Calu3 (cell line): ENCODE results near the gene ARHGAP26. TPM values are rescaled to one million over a fixed set of nuclear protein-coding genes. Genes with fewer than 3 reads are reported as not detected.

Experiments
- BruUV-seq: library from RNA; stranded (reverse); fragments of 400-500 nt; replicated peaks from 2 replicates; lab custom pipeline; 2021; lab: Mats Ljungman, UMichigan
- CTCF ChIA-PET: fragments of 300-600 bp; sonication (Branson Sonifier 250); formaldehyde crosslinking; loops from one replicate; lab custom pipeline; 2022; ENCODE audit warnings: antibody characterized with exemption; lab: Charles Lee
- DNase-seq: peaks from one replicate; pipeline ENCODE4 v3.0.0; 2022
- H3K27ac Mint-ChIP-seq: one replicate; pipeline ENCODE4 v1.8.0; 2022; ENCODE audit warnings: mixed read lengths; ENCODE audit not compliant: unreplicated experiment
- H3K27me3 Mint-ChIP-seq: one replicate; pipeline ENCODE4 v1.8.0; 2022; ENCODE audit warnings: mixed read lengths; ENCODE audit not compliant: unreplicated experiment
- H3K36me3 Mint-ChIP-seq: one replicate; pipeline ENCODE4 v1.8.0; 2022; ENCODE audit warnings: mild to moderate bottlenecking, moderate library complexity, mixed read lengths; ENCODE audit not compliant: insufficient read depth, unreplicated experiment
- H3K4me1 Mint-ChIP-seq: one replicate; pipeline ENCODE4 v1.8.0; 2022; ENCODE audit warnings: mild to moderate bottlenecking, low read depth, mixed read lengths; ENCODE audit not compliant: unreplicated experiment
- H3K4me3 Mint-ChIP-seq: one replicate; pipeline ENCODE4 v1.8.0; 2022; ENCODE audit warnings: mild to moderate bottlenecking, low read depth, moderate library complexity, mixed read lengths; ENCODE audit not compliant: unreplicated experiment
- H3K9me3 Mint-ChIP-seq: one replicate; pipeline ENCODE4 v1.8.0; 2022; ENCODE audit warnings: low read depth, mixed read lengths; ENCODE audit not compliant: unreplicated experiment
- CTCF ChIP-seq: fragments of 200-600 bp; IDR thresholded peaks from one replicate; pipeline ENCODE4 v1.8.0; 2022; ENCODE audit warnings: antibody characterized with exemption; ENCODE audit not compliant: unreplicated experiment
- intact Hi-C: fragments of 100-400 bp; cut with micrococcal nuclease; formaldehyde crosslinking; loops from one replicate; pipeline ENCODE4 v1.10.0; 2022; ENCODE audit not compliant: unreplicated experiment
- total RNA-seq: library from RNA; stranded (reverse); gene quantifications from 2 replicates; pipeline ENCODE4 v1.2.3, GENCODE V29; 2022

ARHGAP26 gene
- total RNA-seq, 1 experiment from 2014 or later = 118 TPM

DNA sequence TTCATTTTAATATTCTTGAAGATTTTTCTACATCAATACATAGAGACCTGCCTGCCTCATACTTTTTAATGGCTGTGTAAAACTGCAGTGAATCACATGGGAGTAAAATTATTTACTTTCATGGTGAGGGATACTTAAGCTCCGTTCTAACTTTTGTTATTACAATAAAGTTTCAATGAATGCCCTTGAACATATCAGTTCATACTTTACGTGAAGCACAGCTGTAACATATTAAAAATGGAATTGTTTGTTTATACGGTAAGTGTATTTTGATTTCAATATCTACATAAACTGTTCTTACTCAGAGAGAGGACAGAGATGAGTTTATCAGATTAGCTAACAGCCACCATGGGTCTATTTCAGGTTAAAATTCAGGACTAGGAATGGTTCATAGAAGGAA lies 478.2 kb downstream of the ARHGAP26 start:
- Mint-ChIP-seq H3K4me3 (no peak overlapping the region), H3K27me3 (no peaks in the 10 kb centered on the region), H3K4me1 (peaks cover 56% of the 10 kb centered on the region), H3K27ac (no peak overlapping the region), H3K36me3 (peaks cover 23% of the 10 kb centered on the region), H3K9me3 (peaks cover 6% of the 10 kb centered on the region)
- DNase-seq = no peak
- no peak for TF ChIP-seq CTCF
- intact Hi-C loops = loop anchor here (10.0 kb wide), 2 partner anchors 146 to 256 kb away; no protein-coding TSS in a partner anchor
- CTCF ChIA-PET = no interaction called here
- BruUV-seq = no TSS peak

DNA sequence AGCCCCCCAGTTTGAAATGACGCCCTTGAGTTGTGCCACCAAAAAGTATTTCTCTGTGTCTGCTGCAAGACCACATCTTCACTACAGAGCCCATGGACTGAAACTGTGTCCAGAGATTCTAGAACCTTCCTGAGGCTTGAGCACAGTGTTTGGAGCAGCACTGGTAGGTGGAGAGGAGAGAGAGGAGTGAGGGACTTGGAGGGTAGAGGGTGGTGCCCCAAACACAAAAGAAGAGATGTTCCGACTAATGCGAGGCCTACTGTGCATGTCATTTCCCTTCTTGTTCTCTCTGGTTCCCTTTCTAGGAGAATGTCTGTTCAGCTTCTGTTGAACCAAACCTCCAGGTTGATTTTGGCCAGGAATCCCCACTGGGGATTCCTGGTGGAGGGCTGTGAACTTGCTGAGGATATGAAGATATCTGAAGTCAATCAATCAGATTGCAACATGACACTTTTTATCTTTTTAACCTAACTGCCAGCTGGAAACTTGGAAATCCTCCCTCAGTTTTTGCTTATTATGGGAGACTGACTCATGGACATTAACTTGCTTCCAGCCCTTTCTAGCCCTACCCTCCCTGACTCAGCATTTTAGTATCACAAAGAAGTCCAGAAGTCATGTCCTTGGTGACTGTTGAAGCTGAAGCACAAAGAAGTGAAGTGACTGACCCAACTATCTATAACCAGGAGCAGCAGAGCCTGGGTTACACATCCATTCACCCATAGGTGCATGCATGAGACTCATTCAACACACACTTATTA lies 478.8 kb downstream of the ARHGAP26 start:
- no TSS peak for BruUV-seq

DNA sequence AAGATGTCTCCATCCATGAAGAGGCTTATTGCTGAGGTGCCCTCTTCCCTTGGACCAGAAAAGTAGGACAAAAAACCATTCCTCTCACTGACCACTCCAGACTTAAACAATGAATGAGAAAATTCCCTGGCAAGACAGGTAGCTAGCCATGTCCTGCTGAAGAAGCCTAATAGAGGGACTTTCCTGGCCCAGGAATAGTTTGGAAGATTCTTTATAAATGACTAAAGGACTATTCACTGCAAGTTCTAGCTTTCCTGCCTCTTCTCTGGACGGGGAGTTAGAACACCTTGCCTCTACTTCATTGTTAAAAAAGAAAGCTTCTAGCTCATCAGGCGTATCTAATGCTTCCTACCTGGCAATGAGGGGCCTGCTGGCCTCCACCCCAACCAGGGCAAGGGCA lies 479.7 kb downstream of the ARHGAP26 start:
- no peak for DNase-seq
- Mint-ChIP-seq H3K9me3 (peaks cover 6% of the 10 kb centered on the region), H3K4me1 (peaks cover 42% of the 10 kb centered on the region), H3K27ac (no peak overlapping the region), H3K36me3 (peaks cover 23% of the 10 kb centered on the region), H3K27me3 (no peaks in the 10 kb centered on the region), H3K4me3 (no peak overlapping the region)
- BruUV-seq = no TSS peak
- CTCF ChIA-PET = no interaction called here
- TF ChIP-seq CTCF = no peak
- intact Hi-C loops = loop anchor here (10.0 kb wide), 2 partner anchors 145 to 255 kb away; no protein-coding TSS in a partner anchor

More for the DNA sequence above, 478.8 kb downstream of the ARHGAP26 start:
- H3K27ac Mint-ChIP-seq = no peak overlapping the region
- H3K9me3 Mint-ChIP-seq = peaks cover 6% of the 10 kb centered on the region
- H3K36me3 Mint-ChIP-seq = peaks cover 23% of the 10 kb centered on the region
- CTCF ChIA-PET = no interaction called here
- no peak for DNase-seq
- H3K4me1 Mint-ChIP-seq = peaks cover 50% of the 10 kb centered on the region
- H3K27me3 Mint-ChIP-seq = no peaks in the 10 kb centered on the region
- TF ChIP-seq CTCF = no peak
- no peak overlapping the region for H3K4me3 Mint-ChIP-seq
- intact Hi-C loops = loop anchor here (10.0 kb wide), 2 partner anchors 146 to 256 kb away; no protein-coding TSS in a partner anchor

GRCh38 chr5:143251190-143251589 lies 481.0 kb downstream of the ARHGAP26 start:
- Mint-ChIP-seq H3K4me3 (no peak overlapping the region), H3K4me1 (peaks cover 28% of the 10 kb centered on the region), H3K9me3 (peaks cover 6% of the 10 kb centered on the region), H3K36me3 (peaks cover 12% of the 10 kb centered on the region), H3K27me3 (no peaks in the 10 kb centered on the region), H3K27ac (no peak overlapping the region)
- BruUV-seq = no TSS peak
- CTCF ChIA-PET = no interaction called here
- TF ChIP-seq CTCF = no peak
- no peak for DNase-seq
- intact Hi-C loops = no loop called here
